IMR-90 (cell line): ENCODE results near the gene IRF2BP2. TPM values are rescaled to one million over a fixed set of nuclear protein-coding genes. Genes with fewer than 3 reads are reported as not detected.
A peak's percentile ranks its signal among the peaks of the same experiment; 100 is the strongest.

Source experiments
- ATAC-seq: fragments of 200-7000 bp; cut with Tn5 transposase; 2 replicates; pipeline ENCODE4 v1.9.1; 2020; ENCODE audit warnings: low read depth, mild to moderate bottlenecking, moderate library complexity
- BruUV-seq: library from RNA; stranded (reverse); fragments of 400-500 nt; replicated peaks from 2 replicates; lab custom pipeline; 2021; lab: Mats Ljungman, UMichigan
- CTCF ChIA-PET: fragments of 300-600 bp; formaldehyde crosslinking; extraction: SDS; loops from one replicate; lab custom pipeline; 2021; ENCODE audit warnings: antibody characterized with exemption; lab: Yijun Ruan, JAX
- POLR2A ChIA-PET: fragments of 300-600 bp; sonication (Branson Sonifier 250); formaldehyde crosslinking; loops from one replicate; lab custom pipeline; 2022; ENCODE audit warnings: antibody characterized with exemption; ENCODE audit not compliant: unreplicated experiment; lab: Charles Lee
- DNase-seq: peaks from one replicate; pipeline ENCODE4 v3.0.0; 2013
- H2AFZ ChIP-seq: replicated peaks from 2 replicates; pipeline ENCODE3; 2013; ENCODE audit warnings: low read length, mild to moderate bottlenecking; ENCODE audit not compliant: poor library complexity
- H2AK5ac ChIP-seq: 2 replicates; pipeline ENCODE4 v1.6.1; 2013; ENCODE audit warnings: low read depth, low read length, inconsistent platforms
- H2AK9ac ChIP-seq: replicated peaks from 2 replicates; pipeline ENCODE3; 2013; ENCODE audit warnings: mild to moderate bottlenecking, low read depth, low read length, moderate library complexity; ENCODE audit not compliant: poor library complexity
- H2BK120ac ChIP-seq: 2 replicates; pipeline ENCODE4 v1.6.1; 2013; ENCODE audit warnings: low read depth, low read length, inconsistent platforms
- H2BK15ac ChIP-seq: 3 replicates; pipeline ENCODE4 v1.6.1; 2013; ENCODE audit warnings: low read depth, low read length, inconsistent platforms
- H2BK20ac ChIP-seq: 2 replicates; pipeline ENCODE4 v1.6.1; 2013; ENCODE audit warnings: low read depth, mild to moderate bottlenecking, inconsistent platforms, low read length, moderate library complexity
- H2BK5ac ChIP-seq: 2 replicates; pipeline ENCODE4 v1.6.1; 2013; ENCODE audit warnings: mild to moderate bottlenecking, low read depth, low read length, inconsistent platforms; ENCODE audit not compliant: poor library complexity, severe bottlenecking
- H3K14ac ChIP-seq: replicated peaks from 2 replicates; pipeline ENCODE4 v1.6.1; 2013; ENCODE audit warnings: low read depth, low read length, inconsistent platforms
- H3K18ac ChIP-seq: 2 replicates; pipeline ENCODE4 v1.6.1; 2013; ENCODE audit warnings: low read depth, low read length, control low read depth
- H3K23ac ChIP-seq: 2 replicates; pipeline ENCODE4 v1.6.1; 2013; ENCODE audit warnings: low read depth, low read length, inconsistent platforms
- H3K27ac ChIP-seq: 2 replicates; pipeline ENCODE4 v1.5.1; 2013; ENCODE audit warnings: mild to moderate bottlenecking, control low read depth, low read length; ENCODE audit not compliant: insufficient read depth
- H3K27me3 ChIP-seq: 2 replicates; pipeline ENCODE4 v1.6.1; 2013; ENCODE audit warnings: low read length; ENCODE audit not compliant: control insufficient read depth, insufficient read depth
- H3K36me3 ChIP-seq: 2 replicates; pipeline ENCODE4 v1.6.1; 2013; ENCODE audit warnings: low read length, mixed read lengths; ENCODE audit not compliant: control insufficient read depth, insufficient read depth
- H3K4ac ChIP-seq: 2 replicates; pipeline ENCODE4 v1.6.1; 2013; ENCODE audit warnings: low read depth, low read length, inconsistent platforms
- H3K4me1 ChIP-seq: 2 replicates; pipeline ENCODE4 v1.6.1; 2013; ENCODE audit warnings: low read length, mixed read lengths; ENCODE audit not compliant: control insufficient read depth, insufficient read depth
- H3K4me2 ChIP-seq: 2 replicates; pipeline ENCODE4 v1.6.1; 2013; ENCODE audit warnings: low read depth, mild to moderate bottlenecking, control low read depth, low read length, moderate library complexity
- H3K4me3 ChIP-seq: 2 replicates; pipeline ENCODE4 v1.5.1; 2013; ENCODE audit warnings: low read depth, mild to moderate bottlenecking, control low read depth, low read length, moderate library complexity; ENCODE audit not compliant: insufficient read depth
- H3K56ac ChIP-seq: 2 replicates; pipeline ENCODE4 v1.6.1; 2013; ENCODE audit warnings: low read length, inconsistent platforms; ENCODE audit not compliant: insufficient read depth; ENCODE audit errors: extremely low read depth
- H3K79me1 ChIP-seq, 2 experiments: 2 replicates each; pipeline ENCODE4 v1.6.1; 2013; ENCODE audit warnings: low read length in 2 of 2, inconsistent platforms in 1 of 2, low read depth in 1 of 2
- H3K9ac ChIP-seq: 2 replicates; pipeline ENCODE4 v1.6.1; 2013; ENCODE audit warnings: low read depth, low read length, control low read depth
- H3K9me1 ChIP-seq: 2 replicates; pipeline ENCODE4 v1.6.1; 2013; ENCODE audit warnings: low read length, inconsistent platforms; ENCODE audit not compliant: insufficient read depth
- H3K9me3 ChIP-seq: 2 replicates; pipeline ENCODE4 v1.6.1; 2013; ENCODE audit warnings: low read length; ENCODE audit not compliant: control insufficient read depth, insufficient read depth
- H4K20me1 ChIP-seq: 2 replicates; pipeline ENCODE4 v1.6.1; 2013; ENCODE audit warnings: low read length, inconsistent platforms; ENCODE audit not compliant: insufficient read depth
- H4K5ac ChIP-seq: 2 replicates; pipeline ENCODE4 v1.6.1; 2013; ENCODE audit warnings: mild to moderate bottlenecking, low read depth, low read length, control low read depth
- H4K8ac ChIP-seq, 2 experiments: 2 replicates each; pipeline ENCODE4 v1.6.1; 2013; ENCODE audit warnings: low read depth in 2 of 2, low read length in 2 of 2, control low read depth in 1 of 2, inconsistent platforms in 1 of 2
- H4K91ac ChIP-seq: 2 replicates; pipeline ENCODE4 v1.6.1; 2013; ENCODE audit warnings: low read depth, low read length, inconsistent platforms; ENCODE audit not compliant: insufficient read depth
- BHLHE40 ChIP-seq: fragments of 150-350 bp; IDR thresholded peaks from 2 replicates; pipeline ENCODE4 v1.6.1; 2016; ENCODE audit warnings: mild to moderate bottlenecking, low read depth, low read length
- CEBPB ChIP-seq: IDR thresholded peaks from 2 replicates; pipeline ENCODE4 v1.6.1; 2012; ENCODE audit warnings: low read depth, low read length, improper control_type of control experiment
- CHD1 ChIP-seq: IDR thresholded peaks from 2 replicates; pipeline ENCODE4 v1.6.1; 2012; ENCODE audit warnings: low read depth, low read length, improper control_type of control experiment
- CTCF ChIP-seq: conservative IDR thresholded peaks from 2 replicates; pipeline ENCODE4 v1.5.1; 2012; ENCODE audit warnings: mild to moderate bottlenecking, low read depth, low read length, improper control_type of control experiment
- ELK1 ChIP-seq: fragments of 150-350 bp; IDR thresholded peaks from 2 replicates; pipeline ENCODE4 v1.6.1; 2016; ENCODE audit warnings: low read depth, mild to moderate bottlenecking, low read length, moderate library complexity, borderline replicate concordance
- FOS ChIP-seq: fragments of 150-350 bp; IDR thresholded peaks from 2 replicates; pipeline ENCODE4 v1.6.1; 2016; ENCODE audit warnings: low read depth, low read length
- MAFK ChIP-seq: IDR thresholded peaks from 2 replicates; pipeline ENCODE4 v1.6.1; 2012; ENCODE audit warnings: low read depth, low read length, improper control_type of control experiment
- MAZ ChIP-seq: IDR thresholded peaks from 2 replicates; pipeline ENCODE4 v1.6.1; 2012; ENCODE audit warnings: low read depth, mild to moderate bottlenecking, low read length, improper control_type of control experiment, moderate library complexity, borderline replicate concordance
- MXI1 ChIP-seq: IDR thresholded peaks from 2 replicates; pipeline ENCODE4 v1.6.1; 2012; ENCODE audit warnings: low read depth, mild to moderate bottlenecking, low read length, moderate library complexity, borderline replicate concordance
- NFE2L2 ChIP-seq: fragments of 150-350 bp; IDR thresholded peaks from 2 replicates; pipeline ENCODE4 v1.6.1; 2016; ENCODE audit warnings: low read depth, mild to moderate bottlenecking, low read length
- POLR2A ChIP-seq: IDR thresholded peaks from 2 replicates; pipeline ENCODE4 v1.6.1; 2012; ENCODE audit warnings: mild to moderate bottlenecking, low read depth, low read length
- RCOR1 ChIP-seq: IDR thresholded peaks from 2 replicates; pipeline ENCODE4 v1.6.1; 2012; ENCODE audit warnings: mild to moderate bottlenecking, low read length, improper control_type of control experiment; ENCODE audit not compliant: insufficient replicate concordance
- SMC3 ChIP-seq: fragments of 150-350 bp; IDR thresholded peaks from 2 replicates; pipeline ENCODE4 v1.6.1; 2016; ENCODE audit warnings: low read depth, mild to moderate bottlenecking, antibody characterized with exemption, low read length, moderate library complexity
- USF2 ChIP-seq: fragments of 150-350 bp; IDR thresholded peaks from 2 replicates; pipeline ENCODE4 v1.6.1; 2017; ENCODE audit warnings: mild to moderate bottlenecking, antibody characterized with exemption, low read length, low read depth
- WGBS, 2 experiments: methylation state at CpG; one replicate each; pipeline versions ENCODE4 v1.1.5 to v1.1.7; 2013; ENCODE audit warnings: missing lambda C conversion rate in 2 of 2; ENCODE audit not compliant: insufficient read length in 1 of 2; ENCODE audit errors: extremely low coverage in 2 of 2; 5-methylcytosine and 5-hydroxymethylcytosine counted together
- dilution Hi-C: fragments of 300-500 bp; cut with HindIII; formaldehyde crosslinking; loops from one replicate; pipeline ENCODE4 v1.14.3; 2018; ENCODE audit warnings: low sequenced_read_pairs; ENCODE audit not compliant: unreplicated experiment
- in situ Hi-C: fragments of 300-500 bp; cut with MboI; formaldehyde crosslinking; loops from 3 replicates; pipeline ENCODE4 v1.14.3; 2019; ENCODE audit warnings: low sequenced_read_pairs, inconsistent platforms, mixed read lengths
- intact Hi-C: fragments of 100-400 bp; cut with micrococcal nuclease; formaldehyde crosslinking; loops from 2 replicates; pipeline ENCODE4 v1.10.0; 2022
- polyA plus RNA-seq, 3 experiments: library from polyadenylated mRNA; depleted of rRNA; stranded (reverse); fragments of >200 nt; gene quantifications; 2 replicates each; pipeline ENCODE4 v1.2.3, GENCODE V29; 2012; ENCODE audit warnings: low replicate concordance in 1 of 3
- total RNA-seq: library from RNA; depleted of rRNA; stranded (reverse); fragments of >200 nt; gene quantifications from 2 replicates; pipeline ENCODE4 v1.2.3, GENCODE V29; 2012

IRF2BP2 gene
- total and polyA plus RNA-seq, 2 of the 4 experiments (the other 2 are of a cell fraction): 47.0 to 66.6 TPM

- no peak overlapping the region for H3K4me2 ChIP-seq
Observed at GRCh38 chr1:234582681-234583301, 27.2 kb downstream of the IRF2BP2 start.

More at GRCh38 chr1:234582681-234583301, 27.2 kb downstream of the IRF2BP2 start:
- dilution Hi-C loops: no loop called here
- BruUV-seq: no TSS peak
- intact Hi-C loops: no loop called here
- Histone ChIP-seq H4K91ac (no peak overlapping the region), H3K14ac (no peak overlapping the region), H3K9me3 (no peaks in the 10 kb centered on the region), H2BK5ac (no peak overlapping the region), H4K20me1 (no peaks in the 10 kb centered on the region), H3K9ac (no peak overlapping the region), H3K36me3 (no peaks in the 10 kb centered on the region), H2AK9ac (no peak overlapping the region), H2AFZ (no peak overlapping the region), H3K4me3 (no peak overlapping the region), H4K5ac (no peak overlapping the region), H3K4ac (no peak overlapping the region), H3K79me1 (no peaks in the 10 kb centered on the region), H4K8ac (no peak overlapping the region), H2BK20ac (no peak overlapping the region), H3K27ac (no peak overlapping the region), H2AK5ac (no peak overlapping the region), H3K27me3 (peaks cover 3% of the 10 kb centered on the region; the same call in 1 of the 2 replicates), H2BK15ac (no peak overlapping the region), H3K56ac (no peak overlapping the region), H3K9me1 (no peaks in the 10 kb centered on the region; the same call in none of the 2 replicates), H3K18ac (no peak overlapping the region), H2BK120ac (no peak overlapping the region), H3K4me1 (peaks cover 1% of the 10 kb centered on the region), H3K23ac (no peak overlapping the region)
- ATAC-seq: no peak; the same call in 1 of the 2 replicates
- TF ChIP-seq CEBPB: no peak
- no peak for TF ChIP-seq SMC3
- no peak for TF ChIP-seq BHLHE40
- no peak for TF ChIP-seq USF2
- no peak for TF ChIP-seq CHD1
- TF ChIP-seq NFE2L2: no peak
- no peak for TF ChIP-seq FOS
- no peak for TF ChIP-seq CTCF
- TF ChIP-seq ELK1: no peak
- TF ChIP-seq RCOR1: no peak
- TF ChIP-seq MXI1: no peak
- no peak for TF ChIP-seq POLR2A
- no peak for TF ChIP-seq MAZ
- TF ChIP-seq MAFK: no peak
- POLR2A ChIA-PET: no interaction called here
- WGBS, 2 experiments: 29% methylated on average over 1 of the region's 9 CpGs; no CpG with 5 or more reads in 1 of the 2 experiments
- in situ Hi-C loops: loop anchor here (25.0 kb wide), 1 partner anchor 470 kb away; no protein-coding TSS in a partner anchor
- peak; percentile 44 for DNase-seq
- CTCF ChIA-PET: interaction anchor here (0.6 to 0.7 kb wide), 3 partner anchors 27 to 169 kb away, joined by 3 read pairs; no protein-coding TSS in a partner anchor
